GM23338 (cell line): Measurements from ENCODE around the gene FHL1. TPM values are rescaled to one million over a fixed set of nuclear protein-coding genes. Genes with fewer than 3 reads are reported as not detected.

Source experiments
- ATAC-seq: fragments of 200-7000 bp; cut with Tn5 transposase; 3 replicates; pipeline ENCODE4 v1.9.1; 2020
- DNase-seq: peaks from one replicate; pipeline ENCODE4 v3.0.0-alpha.2; 2015; ENCODE audit warnings: low spot score
- H2AFZ ChIP-seq: fragments of 200-600 bp; sonication (generic); 2 replicates; pipeline ENCODE4 v1.8.0; 2016; ENCODE audit warnings: antibody characterized with exemption, mild to moderate bottlenecking, moderate library complexity
- H3F3A ChIP-seq: fragments of 200-600 bp; sonication (generic); replicated peaks from 2 replicates; pipeline ENCODE4 v1.8.0; 2017; ENCODE audit warnings: antibody characterized with exemption, mixed run types, low read depth
- H3K27ac ChIP-seq: fragments of 200-600 bp; sonication (generic); 2 replicates; pipeline ENCODE4 v1.6.1; 2016; ENCODE audit warnings: low read depth
- H3K27me3 ChIP-seq: fragments of 200-600 bp; sonication (generic); 2 replicates; pipeline ENCODE4 v1.8.0; 2016; ENCODE audit warnings: mild to moderate bottlenecking, mixed run types, moderate library complexity; ENCODE audit not compliant: insufficient read depth
- H3K36me3 ChIP-seq: fragments of 200-600 bp; sonication (generic); 2 replicates; pipeline ENCODE4 v1.8.0; 2016; ENCODE audit warnings: mild to moderate bottlenecking; ENCODE audit not compliant: insufficient read depth
- H3K4me1 ChIP-seq: fragments of 200-600 bp; sonication (generic); 2 replicates; pipeline ENCODE4 v1.8.0; 2016; ENCODE audit warnings: mild to moderate bottlenecking, moderate library complexity; ENCODE audit not compliant: insufficient read depth
- H3K4me2 ChIP-seq: fragments of 200-600 bp; sonication (generic); 2 replicates; pipeline ENCODE4 v1.7.1; 2017; ENCODE audit warnings: mixed run types
- H3K4me3 ChIP-seq: fragments of 200-600 bp; sonication (generic); 2 replicates; pipeline ENCODE4 v1.6.1; 2016; ENCODE audit warnings: mixed run types
- H3K79me2 ChIP-seq: fragments of 200-600 bp; sonication (generic); replicated peaks from 2 replicates; pipeline ENCODE4 v1.8.0; 2017; ENCODE audit warnings: mild to moderate bottlenecking; ENCODE audit not compliant: insufficient read depth
- H3K9me2 ChIP-seq: fragments of 200-600 bp; sonication (generic); 2 replicates; pipeline ENCODE4 v1.8.0; 2017; ENCODE audit not compliant: insufficient read depth
- H4K20me1 ChIP-seq: fragments of 200-600 bp; sonication (generic); replicated peaks from 2 replicates; pipeline ENCODE4 v1.8.0; 2017; ENCODE audit warnings: mild to moderate bottlenecking; ENCODE audit not compliant: insufficient read depth
- H3K27ac Mint-ChIP-seq: 2 replicates; pipeline ENCODE4 v1.8.0; 2020; ENCODE audit warnings: inconsistent platforms, mild to moderate bottlenecking, moderate library complexity, mixed read lengths
- H3K27me3 Mint-ChIP-seq: 3 replicates; pipeline ENCODE4 v1.8.0; 2022; ENCODE audit warnings: low read depth, mild to moderate bottlenecking, moderate library complexity, mixed read lengths, inconsistent platforms; ENCODE audit not compliant: insufficient read depth, poor library complexity
- H3K36me3 Mint-ChIP-seq: 3 replicates; pipeline ENCODE4 v1.8.0; 2021; ENCODE audit warnings: low read depth, mild to moderate bottlenecking, inconsistent platforms, moderate library complexity, mixed read lengths
- H3K4me1 Mint-ChIP-seq: 3 replicates; pipeline ENCODE4 v1.8.0; 2020; ENCODE audit warnings: mild to moderate bottlenecking, inconsistent platforms, mixed read lengths
- H3K4me3 Mint-ChIP-seq: 3 replicates; pipeline ENCODE4 v1.8.0; 2021; ENCODE audit warnings: moderate library complexity, mild to moderate bottlenecking, inconsistent platforms, mixed read lengths
- H3K9me3 Mint-ChIP-seq: 3 replicates; pipeline ENCODE4 v1.8.0; 2020; ENCODE audit warnings: moderate library complexity, mild to moderate bottlenecking, inconsistent platforms, mixed read lengths
- CREB1 ChIP-seq: fragments of 250-450 bp; sonication (Bioruptor Pico); IDR thresholded peaks from 2 replicates; pipeline ENCODE4 v1.5.0; 2020; ENCODE audit warnings: low read depth, mild to moderate bottlenecking, moderate library complexity
- EZH2phosphoT487 ChIP-seq: fragments of 200-600 bp; sonication (generic); IDR thresholded peaks from one replicate; pipeline ENCODE4 v1.8.1; 2018; ENCODE audit warnings: antibody characterized with exemption; ENCODE audit not compliant: unreplicated experiment
- JUNB ChIP-seq: IDR thresholded peaks from one replicate; pipeline ENCODE4 v1.6.1; 2016; ENCODE audit warnings: antibody characterized with exemption; ENCODE audit not compliant: unreplicated experiment
- NANOG ChIP-seq: IDR thresholded peaks from 2 replicates; pipeline ENCODE4 v1.6.1; 2016; ENCODE audit warnings: antibody characterized with exemption, borderline replicate concordance
- POLR2AphosphoS5 ChIP-seq: IDR thresholded peaks from 2 replicates; pipeline ENCODE4 v1.6.1; 2016; ENCODE audit warnings: antibody characterized with exemption, low read depth
- STAT1 ChIP-seq: IDR thresholded peaks from one replicate; pipeline ENCODE4 v1.6.1; 2016; ENCODE audit warnings: antibody characterized with exemption; ENCODE audit not compliant: unreplicated experiment
- ZNF331 ChIP-seq: fragments of 250-450 bp; sonication (Bioruptor Pico); IDR thresholded peaks from 2 replicates; pipeline ENCODE4 v1.5.0; 2020; ENCODE audit warnings: low read depth, mild to moderate bottlenecking, moderate library complexity
- polyA plus RNA-seq: library from polyadenylated mRNA; unstranded; fragments of >200 nt; fragmentation: Nextera tagmentation; extraction: Ambion mirVana; gene quantifications from 2 replicates; pipeline ENCODE4 v1.2.1, GENCODE V29; 2016
- total RNA-seq: library from RNA; depleted of rRNA; stranded (reverse); fragments of >200 nt; shearing (Covaris generic); gene quantifications from 2 replicates; pipeline ENCODE4 v1.2.3, GENCODE V29; 2014
- TF ChIP-seq, protein P1 (sequence below), 2 experiments: fragments of 200-600 bp in 1 of 2; sonication (generic) in 1 of 2; conservative IDR thresholded peaks; 2 replicates each; pipeline versions ENCODE4 v1.5.1 to v1.6.1; 2016 to 2017; ENCODE audit warnings: antibody characterized with exemption in 2 of 2, low read depth in 2 of 2, mild to moderate bottlenecking in 2 of 2, moderate library complexity in 1 of 2
- TF ChIP-seq, protein P2 (sequence below): IDR thresholded peaks from one replicate; pipeline ENCODE4 v1.6.1; 2018; ENCODE audit warnings: antibody characterized with exemption; ENCODE audit not compliant: unreplicated experiment
- TF ChIP-seq, protein P3 (sequence below): fragments of 250-450 bp; sonication (Bioruptor Pico); IDR thresholded peaks from 2 replicates; pipeline ENCODE4 v1.5.0; 2020; ENCODE audit warnings: mild to moderate bottlenecking, moderate library complexity

The FHL1 gene
- total and polyA plus RNA-seq, 2 experiments from 2014 or later, result 47.9 to 60.4 TPM

- TF ChIP-seq, protein P1, sequence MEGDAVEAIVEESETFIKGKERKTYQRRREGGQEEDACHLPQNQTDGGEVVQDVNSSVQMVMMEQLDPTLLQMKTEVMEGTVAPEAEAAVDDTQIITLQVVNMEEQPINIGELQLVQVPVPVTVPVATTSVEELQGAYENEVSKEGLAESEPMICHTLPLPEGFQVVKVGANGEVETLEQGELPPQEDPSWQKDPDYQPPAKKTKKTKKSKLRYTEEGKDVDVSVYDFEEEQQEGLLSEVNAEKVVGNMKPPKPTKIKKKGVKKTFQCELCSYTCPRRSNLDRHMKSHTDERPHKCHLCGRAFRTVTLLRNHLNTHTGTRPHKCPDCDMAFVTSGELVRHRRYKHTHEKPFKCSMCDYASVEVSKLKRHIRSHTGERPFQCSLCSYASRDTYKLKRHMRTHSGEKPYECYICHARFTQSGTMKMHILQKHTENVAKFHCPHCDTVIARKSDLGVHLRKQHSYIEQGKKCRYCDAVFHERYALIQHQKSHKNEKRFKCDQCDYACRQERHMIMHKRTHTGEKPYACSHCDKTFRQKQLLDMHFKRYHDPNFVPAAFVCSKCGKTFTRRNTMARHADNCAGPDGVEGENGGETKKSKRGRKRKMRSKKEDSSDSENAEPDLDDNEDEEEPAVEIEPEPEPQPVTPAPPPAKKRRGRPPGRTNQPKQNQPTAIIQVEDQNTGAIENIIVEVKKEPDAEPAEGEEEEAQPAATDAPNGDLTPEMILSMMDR (conservative IDR thresholded peaks at IDR 0.05; ENCODE audit: low read depth in 2 of 2), result no peak
- TF ChIP-seq CREB1 (CRISPR knock-in tag) (no peak), STAT1 (no peak), NANOG (no peak)
- TF ChIP-seq, protein P2, sequence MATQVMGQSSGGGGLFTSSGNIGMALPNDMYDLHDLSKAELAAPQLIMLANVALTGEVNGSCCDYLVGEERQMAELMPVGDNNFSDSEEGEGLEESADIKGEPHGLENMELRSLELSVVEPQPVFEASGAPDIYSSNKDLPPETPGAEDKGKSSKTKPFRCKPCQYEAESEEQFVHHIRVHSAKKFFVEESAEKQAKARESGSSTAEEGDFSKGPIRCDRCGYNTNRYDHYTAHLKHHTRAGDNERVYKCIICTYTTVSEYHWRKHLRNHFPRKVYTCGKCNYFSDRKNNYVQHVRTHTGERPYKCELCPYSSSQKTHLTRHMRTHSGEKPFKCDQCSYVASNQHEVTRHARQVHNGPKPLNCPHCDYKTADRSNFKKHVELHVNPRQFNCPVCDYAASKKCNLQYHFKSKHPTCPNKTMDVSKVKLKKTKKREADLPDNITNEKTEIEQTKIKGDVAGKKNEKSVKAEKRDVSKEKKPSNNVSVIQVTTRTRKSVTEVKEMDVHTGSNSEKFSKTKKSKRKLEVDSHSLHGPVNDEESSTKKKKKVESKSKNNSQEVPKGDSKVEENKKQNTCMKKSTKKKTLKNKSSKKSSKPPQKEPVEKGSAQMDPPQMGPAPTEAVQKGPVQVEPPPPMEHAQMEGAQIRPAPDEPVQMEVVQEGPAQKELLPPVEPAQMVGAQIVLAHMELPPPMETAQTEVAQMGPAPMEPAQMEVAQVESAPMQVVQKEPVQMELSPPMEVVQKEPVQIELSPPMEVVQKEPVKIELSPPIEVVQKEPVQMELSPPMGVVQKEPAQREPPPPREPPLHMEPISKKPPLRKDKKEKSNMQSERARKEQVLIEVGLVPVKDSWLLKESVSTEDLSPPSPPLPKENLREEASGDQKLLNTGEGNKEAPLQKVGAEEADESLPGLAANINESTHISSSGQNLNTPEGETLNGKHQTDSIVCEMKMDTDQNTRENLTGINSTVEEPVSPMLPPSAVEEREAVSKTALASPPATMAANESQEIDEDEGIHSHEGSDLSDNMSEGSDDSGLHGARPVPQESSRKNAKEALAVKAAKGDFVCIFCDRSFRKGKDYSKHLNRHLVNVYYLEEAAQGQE, result no peak
Measured at GRCh38 chrX:136141569-136141968, 5.8 kb upstream of the FHL1 start (continued).

- peaks cover 3% of the 10 kb centered on the region; the same call in 1 of the 3 replicates for H3K9me3 Mint-ChIP-seq
- no peak overlapping the region for H3K4me2 ChIP-seq
- H3K27me3 ChIP-seq, result peaks cover 23% of the 10 kb centered on the region
- H3K4me1 Mint-ChIP-seq, result peaks cover 8% of the 10 kb centered on the region
- no peak for DNase-seq
- no peaks in the 10 kb centered on the region for H3K36me3 Mint-ChIP-seq
- no peak overlapping the region for H3K27ac Mint-ChIP-seq
- H3K4me3 Mint-ChIP-seq, result no peak overlapping the region
- no peaks in the 10 kb centered on the region for H3K9me2 ChIP-seq
- no peak overlapping the region for H3K4me3 ChIP-seq
- peaks cover 18% of the 10 kb centered on the region for H3K27me3 Mint-ChIP-seq
- no peaks in the 10 kb centered on the region for H3K36me3 ChIP-seq
- H2AFZ ChIP-seq, result no peak overlapping the region
- H3K79me2 ChIP-seq, result no peaks in the 10 kb centered on the region
- H3K27ac ChIP-seq, result no peak overlapping the region
- no peaks in the 10 kb centered on the region for H3F3A ChIP-seq
- ATAC-seq, result no peak
- H3K4me1 ChIP-seq, result no peaks in the 10 kb centered on the region
- H4K20me1 ChIP-seq, result no peaks in the 10 kb centered on the region
- TF ChIP-seq, protein P2, result no peak
- no peak for TF ChIP-seq EZH2phosphoT487
- no peak for TF ChIP-seq POLR2AphosphoS5
- TF ChIP-seq, protein P3, sequence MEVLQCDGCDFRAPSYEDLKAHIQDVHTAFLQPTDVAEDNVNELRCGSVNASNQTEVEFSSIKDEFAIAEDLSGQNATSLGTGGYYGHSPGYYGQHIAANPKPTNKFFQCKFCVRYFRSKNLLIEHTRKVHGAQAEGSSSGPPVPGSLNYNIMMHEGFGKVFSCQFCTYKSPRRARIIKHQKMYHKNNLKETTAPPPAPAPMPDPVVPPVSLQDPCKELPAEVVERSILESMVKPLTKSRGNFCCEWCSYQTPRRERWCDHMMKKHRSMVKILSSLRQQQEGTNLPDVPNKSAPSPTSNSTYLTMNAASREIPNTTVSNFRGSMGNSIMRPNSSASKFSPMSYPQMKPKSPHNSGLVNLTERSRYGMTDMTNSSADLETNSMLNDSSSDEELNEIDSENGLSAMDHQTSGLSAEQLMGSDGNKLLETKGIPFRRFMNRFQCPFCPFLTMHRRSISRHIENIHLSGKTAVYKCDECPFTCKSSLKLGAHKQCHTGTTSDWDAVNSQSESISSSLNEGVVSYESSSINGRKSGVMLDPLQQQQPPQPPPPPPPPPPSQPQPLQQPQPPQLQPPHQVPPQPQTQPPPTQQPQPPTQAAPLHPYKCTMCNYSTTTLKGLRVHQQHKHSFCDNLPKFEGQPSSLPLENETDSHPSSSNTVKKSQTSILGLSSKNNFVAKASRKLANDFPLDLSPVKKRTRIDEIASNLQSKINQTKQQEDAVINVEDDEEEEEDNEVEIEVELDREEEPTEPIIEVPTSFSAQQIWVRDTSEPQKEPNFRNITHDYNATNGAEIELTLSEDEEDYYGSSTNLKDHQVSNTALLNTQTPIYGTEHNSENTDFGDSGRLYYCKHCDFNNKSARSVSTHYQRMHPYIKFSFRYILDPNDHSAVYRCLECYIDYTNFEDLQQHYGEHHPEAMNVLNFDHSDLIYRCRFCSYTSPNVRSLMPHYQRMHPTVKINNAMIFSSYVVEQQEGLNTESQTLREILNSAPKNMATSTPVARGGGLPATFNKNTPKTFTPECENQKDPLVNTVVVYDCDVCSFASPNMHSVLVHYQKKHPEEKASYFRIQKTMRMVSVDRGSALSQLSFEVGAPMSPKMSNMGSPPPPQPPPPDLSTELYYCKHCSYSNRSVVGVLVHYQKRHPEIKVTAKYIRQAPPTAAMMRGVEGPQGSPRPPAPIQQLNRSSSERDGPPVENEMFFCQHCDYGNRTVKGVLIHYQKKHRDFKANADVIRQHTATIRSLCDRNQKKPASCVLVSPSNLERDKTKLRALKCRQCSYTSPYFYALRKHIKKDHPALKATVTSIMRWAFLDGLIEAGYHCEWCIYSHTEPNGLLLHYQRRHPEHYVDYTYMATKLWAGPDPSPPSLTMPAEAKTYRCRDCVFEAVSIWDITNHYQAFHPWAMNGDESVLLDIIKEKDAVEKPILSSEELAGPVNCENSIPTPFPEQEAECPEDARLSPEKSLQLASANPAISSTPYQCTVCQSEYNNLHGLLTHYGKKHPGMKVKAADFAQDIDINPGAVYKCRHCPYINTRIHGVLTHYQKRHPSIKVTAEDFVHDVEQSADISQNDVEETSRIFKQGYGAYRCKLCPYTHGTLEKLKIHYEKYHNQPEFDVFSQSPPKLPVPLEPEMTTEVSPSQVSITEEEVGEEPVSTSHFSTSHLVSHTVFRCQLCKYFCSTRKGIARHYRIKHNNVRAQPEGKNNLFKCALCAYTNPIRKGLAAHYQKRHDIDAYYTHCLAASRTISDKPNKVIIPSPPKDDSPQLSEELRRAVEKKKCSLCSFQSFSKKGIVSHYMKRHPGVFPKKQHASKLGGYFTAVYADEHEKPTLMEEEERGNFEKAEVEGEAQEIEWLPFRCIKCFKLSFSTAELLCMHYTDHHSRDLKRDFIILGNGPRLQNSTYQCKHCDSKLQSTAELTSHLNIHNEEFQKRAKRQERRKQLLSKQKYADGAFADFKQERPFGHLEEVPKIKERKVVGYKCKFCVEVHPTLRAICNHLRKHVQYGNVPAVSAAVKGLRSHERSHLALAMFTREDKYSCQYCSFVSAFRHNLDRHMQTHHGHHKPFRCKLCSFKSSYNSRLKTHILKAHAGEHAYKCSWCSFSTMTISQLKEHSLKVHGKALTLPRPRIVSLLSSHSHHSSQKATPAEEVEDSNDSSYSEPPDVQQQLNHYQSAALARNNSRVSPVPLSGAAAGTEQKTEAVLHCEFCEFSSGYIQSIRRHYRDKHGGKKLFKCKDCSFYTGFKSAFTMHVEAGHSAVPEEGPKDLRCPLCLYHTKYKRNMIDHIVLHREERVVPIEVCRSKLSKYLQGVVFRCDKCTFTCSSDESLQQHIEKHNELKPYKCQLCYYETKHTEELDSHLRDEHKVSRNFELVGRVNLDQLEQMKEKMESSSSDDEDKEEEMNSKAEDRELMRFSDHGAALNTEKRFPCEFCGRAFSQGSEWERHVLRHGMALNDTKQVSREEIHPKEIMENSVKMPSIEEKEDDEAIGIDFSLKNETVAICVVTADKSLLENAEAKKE (CRISPR knock-in tag), result no peak
- TF ChIP-seq JUNB, result no peak
- no peak for TF ChIP-seq ZNF331 (CRISPR knock-in tag)
Measured at GRCh38 chrX:136142592-136142991, 4.7 kb upstream of the FHL1 start.
